Anterior cingulate cortex (tissue), 58 donors: Measurements from ENCODE around the gene SNX9.
A peak's percentile ranks its signal among the peaks of the same experiment; 100 is the strongest.

Experiments used
- DNase-seq, 58 donors: peaks; one replicate each; lab custom pipeline; 2025; lab: John Stamatoyannopoulos, UW

Gene SNX9

DNA sequence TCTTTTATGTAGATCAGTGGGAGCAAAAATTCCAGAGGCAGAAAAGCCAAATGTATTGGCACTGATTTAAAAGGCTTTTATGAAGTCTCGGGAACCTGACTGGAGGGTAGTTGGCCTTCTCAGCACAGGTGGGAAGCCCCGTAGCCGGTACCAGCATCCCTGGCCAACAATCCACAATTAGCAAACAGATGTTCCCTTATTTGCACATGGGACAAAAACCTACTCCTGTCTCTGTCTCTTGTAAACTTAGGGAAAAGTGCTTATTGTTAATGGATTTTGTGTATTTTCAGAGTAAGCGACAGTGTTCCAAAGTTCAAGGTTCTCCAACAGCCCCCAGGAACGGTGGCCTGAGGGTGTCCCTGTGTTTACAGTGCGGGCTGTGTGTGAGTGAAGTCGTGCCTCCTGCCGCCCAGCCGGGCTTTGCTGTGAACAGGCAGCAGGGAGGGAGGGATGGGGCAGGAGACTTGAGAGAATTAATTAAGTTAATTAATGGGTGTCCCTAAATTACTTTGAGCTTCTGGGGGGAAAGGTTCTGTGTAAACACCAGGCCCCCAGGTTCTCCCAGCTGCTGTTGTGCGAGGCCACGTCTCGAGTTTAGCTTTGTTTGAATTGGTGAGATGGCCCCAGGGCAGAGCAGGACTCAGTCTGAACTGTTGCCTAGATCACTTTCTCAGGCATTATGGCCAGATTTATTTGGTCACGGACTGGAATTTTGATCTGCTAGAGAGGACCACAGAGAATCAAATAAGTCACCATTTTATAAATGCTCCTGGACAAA lies 162.5 kb downstream of the SNX9 start:
- peak in 8 of 58 donors; percentile 11 to 38 (median 26) for DNase-seq

DNA sequence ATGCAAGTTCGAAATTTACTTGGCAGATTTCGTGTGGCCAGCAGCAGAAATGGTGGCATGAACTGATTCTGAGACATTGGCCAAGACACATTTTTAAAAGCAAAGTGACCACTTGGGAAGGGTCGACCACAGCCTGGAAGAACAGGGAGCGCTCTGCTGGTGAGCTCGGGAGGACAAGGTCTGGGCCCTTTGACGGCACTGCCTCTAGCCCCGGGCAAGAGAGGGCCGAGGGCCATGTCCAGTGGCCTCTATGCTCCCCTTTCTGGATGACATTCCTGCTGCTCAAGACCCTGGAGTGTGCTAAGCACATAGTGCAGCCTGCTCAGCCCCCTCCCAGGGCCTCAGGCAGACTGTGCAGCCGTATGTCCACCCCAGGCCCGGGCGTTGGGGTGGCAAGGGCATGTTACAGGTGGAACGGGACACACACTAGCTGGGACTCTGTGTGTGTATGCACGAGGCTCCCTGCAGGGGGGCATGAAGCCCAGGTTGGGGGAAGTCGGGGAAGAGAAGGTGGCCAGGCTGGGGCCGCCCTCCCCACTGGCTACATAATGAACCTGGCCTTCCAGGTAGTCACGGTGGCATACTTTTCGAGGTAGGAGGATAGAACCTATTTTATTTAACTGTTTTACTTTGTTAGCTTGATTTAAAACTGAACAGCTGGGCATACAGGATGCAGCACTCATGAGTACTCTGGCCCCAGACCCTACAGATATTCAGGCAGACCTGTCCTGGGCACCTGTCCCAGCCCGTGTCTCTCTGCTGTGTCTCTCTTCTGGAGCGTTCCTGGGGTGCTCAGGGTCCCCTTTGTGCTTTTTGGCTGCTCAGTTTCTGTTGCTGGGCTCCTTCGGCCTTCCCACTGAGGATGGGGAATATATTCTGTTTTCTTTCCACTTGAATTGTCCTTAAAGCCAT lies 165.0 kb downstream of the SNX9 start:
- no peak for DNase-seq

DNA sequence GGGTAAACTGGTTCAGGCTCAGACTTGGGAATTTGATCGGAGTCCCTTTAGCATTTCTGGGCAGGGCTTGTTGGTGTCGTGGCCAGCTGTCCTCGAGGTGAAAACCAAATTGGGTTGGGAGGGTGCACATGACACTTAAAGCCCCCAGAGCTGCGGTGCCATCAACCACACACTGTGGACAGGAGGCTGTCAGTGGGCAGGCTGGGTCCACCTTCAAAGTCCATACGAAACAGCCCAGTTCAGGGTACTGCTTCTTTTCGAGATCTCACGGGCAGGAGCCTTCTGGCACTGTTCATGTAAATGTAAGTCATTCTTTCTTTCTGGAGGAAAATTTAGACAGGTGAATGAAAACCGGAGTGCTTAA lies 165.6 kb downstream of the SNX9 start:
- no peak for DNase-seq

DNA sequence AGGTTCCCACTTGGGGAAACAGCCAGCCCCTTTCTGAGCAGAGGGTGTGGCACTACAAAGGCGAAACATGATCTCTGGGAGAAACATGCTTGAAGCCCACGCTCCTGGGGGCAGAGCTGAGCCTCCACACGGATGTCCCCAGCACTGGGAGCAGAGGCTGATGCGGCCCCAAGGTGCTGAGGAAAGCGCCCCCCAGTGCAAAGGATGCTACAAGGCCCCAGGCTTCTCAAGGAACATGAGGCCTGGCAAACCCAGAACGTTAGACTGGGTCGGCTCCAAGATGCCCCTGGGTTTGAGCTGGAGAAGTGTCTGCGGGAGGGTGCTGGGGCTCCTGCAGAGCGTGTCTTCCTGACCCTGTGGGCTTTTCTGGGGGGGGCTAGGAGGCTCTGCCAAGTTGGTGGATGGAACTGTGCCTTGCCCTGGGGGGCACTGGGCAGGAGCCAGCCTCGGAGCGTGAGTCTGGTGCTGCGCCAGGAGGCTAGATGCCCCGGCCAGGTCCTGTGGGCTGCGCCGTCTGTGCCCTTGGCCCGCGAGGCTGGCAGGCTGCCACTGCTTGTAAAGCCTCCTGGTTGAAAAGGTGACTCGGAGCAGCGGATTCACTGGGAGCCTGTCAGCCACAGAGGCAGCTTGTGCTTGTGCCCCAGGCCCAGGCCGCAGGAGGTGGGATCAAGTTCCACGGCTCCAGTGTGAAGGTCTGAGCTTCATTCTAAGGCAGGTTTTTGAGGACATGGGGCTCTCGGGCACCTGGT lies 166.7 kb downstream of the SNX9 start:
- peak in 39 of 58 donors; percentile 16 to 87 (median 43) for DNase-seq

DNA sequence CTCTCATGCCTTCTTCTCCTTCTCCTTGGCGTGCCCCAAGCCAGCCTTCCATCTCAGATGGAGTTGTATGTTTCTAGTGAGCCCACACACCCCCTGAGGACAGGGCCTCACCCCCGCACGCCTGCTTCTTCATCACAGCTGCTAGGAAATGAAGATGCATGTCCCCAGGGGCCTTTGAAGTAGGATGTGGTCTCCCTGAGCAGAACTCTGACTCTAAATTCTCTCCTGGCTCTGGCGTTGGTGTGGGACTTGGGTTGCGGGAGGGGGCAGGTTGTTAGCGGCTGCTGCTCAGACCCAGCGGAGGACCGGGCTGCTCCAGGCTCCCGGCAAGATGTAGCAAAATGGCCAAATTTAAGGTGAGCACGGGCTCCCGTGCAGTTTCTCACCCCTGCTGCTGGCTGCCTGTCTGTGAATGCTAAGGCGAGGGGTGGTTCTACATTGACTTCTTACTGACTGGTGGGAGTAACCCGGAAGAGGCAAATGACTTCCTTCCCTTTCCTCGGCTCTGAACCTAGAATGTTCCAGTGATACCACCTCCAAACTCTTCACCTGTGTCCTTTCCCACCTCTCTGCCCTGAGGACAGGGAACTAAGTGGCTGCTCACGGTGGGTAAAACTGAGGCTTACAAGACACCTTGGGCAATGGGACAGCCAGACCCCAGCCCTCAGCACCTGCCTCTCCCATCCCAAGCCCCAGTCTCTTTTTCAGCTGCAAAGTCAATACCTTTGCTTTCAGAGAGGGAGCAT lies 167.4 kb downstream of the SNX9 start:
- no peak for DNase-seq

DNA sequence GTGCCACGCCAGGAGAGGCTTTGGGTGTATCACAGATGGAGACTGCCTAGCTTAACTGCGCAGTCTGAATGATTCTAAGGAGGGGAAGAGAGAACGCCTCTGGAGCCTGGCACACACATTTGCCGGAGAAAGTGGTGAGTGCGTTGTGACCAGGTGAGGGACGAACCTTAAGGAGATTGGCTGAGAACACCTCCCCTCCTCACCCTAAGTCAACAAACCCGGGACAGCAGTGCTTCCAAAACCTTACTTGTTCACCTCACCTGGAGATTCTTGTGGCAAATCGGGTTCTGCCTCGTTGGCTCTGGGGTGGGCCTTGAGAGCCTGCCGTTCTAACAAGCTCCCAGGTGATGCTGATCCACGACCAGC lies 168.0 kb downstream of the SNX9 start:
- no peak for DNase-seq

DNA sequence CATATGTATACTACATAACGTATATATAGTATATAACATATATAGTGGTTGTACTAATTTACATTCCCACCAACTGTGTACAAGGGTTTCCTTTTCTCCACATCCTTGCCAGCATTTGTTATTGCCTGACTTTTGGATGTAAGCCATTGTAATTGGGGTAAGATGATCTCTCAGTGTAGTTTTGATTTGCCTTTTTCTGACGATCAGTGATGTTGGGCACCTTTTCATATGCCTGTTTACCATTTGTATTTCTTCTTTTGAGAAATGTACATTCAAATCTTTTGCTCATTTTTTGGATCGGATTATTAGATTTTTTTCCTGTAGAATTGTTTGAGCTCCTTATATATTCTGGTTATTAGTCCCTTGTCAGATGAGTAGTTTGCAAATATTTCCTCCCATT lies 170.0 kb downstream of the SNX9 start:
- no peak for DNase-seq

DNA sequence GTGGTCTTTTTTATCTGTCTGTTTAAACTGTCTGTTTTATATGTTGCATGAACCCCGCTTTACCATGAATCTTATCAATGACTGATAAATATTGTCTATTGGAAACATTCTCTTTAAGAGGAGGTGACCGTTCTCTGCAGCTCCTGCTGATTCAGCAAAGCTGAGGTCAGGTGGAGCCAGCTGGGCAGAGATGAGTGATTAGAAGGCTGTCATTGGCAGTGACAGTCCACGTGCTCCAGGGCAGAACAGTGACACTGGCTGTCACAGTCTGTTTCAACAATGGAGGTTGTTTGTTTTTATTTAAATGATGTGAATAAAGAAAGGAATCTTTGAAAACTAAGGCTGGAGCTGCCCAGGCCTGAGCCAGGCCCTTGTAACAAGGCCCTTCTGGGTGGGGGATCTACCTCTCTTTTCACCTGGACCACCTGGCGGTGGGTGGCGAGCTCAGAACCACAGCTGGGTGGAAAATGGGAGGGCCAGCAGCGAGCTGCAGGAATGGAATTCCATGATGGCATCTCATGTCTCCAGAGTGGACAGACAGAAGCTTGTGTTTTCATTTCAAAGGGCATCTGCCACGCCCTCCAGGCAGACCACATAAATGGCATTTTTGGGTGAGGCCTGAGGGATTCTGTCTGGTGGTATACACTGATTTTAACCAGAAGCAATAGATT lies 171.2 kb downstream of the SNX9 start:
- peak in 29 of 58 donors; percentile 27 to 78 (median 55) for DNase-seq
